Kidney (tissue), 14 donors: Measurements from ENCODE around the gene ANKRD6. TPM values are rescaled to one million over a fixed set of nuclear protein-coding genes. Genes with fewer than 3 reads are reported as not detected.

Experiments used
- DNase-seq, 5 donors: peaks; one replicate each; pipeline ENCODE4 v3.0.0-alpha.2; 2013 to 2020
- FAIRE-seq: peaks from 2 replicates; lab custom pipeline; 2012; peaks lifted over from hg19 to GRCh38; lab: Jason Lieb, UNC
- H3K27ac ChIP-seq, 2 donors: one replicate each; pipeline ENCODE4 v1.7.0; 2013; ENCODE audit warnings: low read depth in 2 of 2, low read length in 2 of 2, inconsistent platforms in 1 of 2
- H3K27me3 ChIP-seq: one replicate; pipeline ENCODE4 v1.7.1; 2013; ENCODE audit warnings: low read length, inconsistent platforms; ENCODE audit not compliant: control insufficient read depth, insufficient read depth
- H3K36me3 ChIP-seq, 3 donors: one replicate each; pipeline versions ENCODE4 v1.7.0 to v1.7.1; 2013; ENCODE audit warnings: low read length in 3 of 3, control low read depth in 1 of 3, inconsistent platforms in 1 of 3; ENCODE audit not compliant: insufficient read depth in 3 of 3, control insufficient read depth in 2 of 3
- H3K4me1 ChIP-seq, 3 donors: one replicate each; pipeline versions ENCODE4 v1.7.0 to v1.7.1; 2013; ENCODE audit warnings: low read length in 3 of 3, inconsistent platforms in 1 of 3, low read depth in 1 of 3; ENCODE audit not compliant: control insufficient read depth in 2 of 3, insufficient read depth in 2 of 3
- H3K4me3 ChIP-seq, 3 donors: one replicate each; pipeline versions ENCODE4 v1.7.0 to v1.8.1; 2013; ENCODE audit warnings: low read length in 3 of 3, control low read depth in 1 of 3, inconsistent platforms in 1 of 3
- H3K9ac ChIP-seq, 3 donors: one replicate each; pipeline versions ENCODE4 v1.7.0 to v1.7.1; 2013; ENCODE audit warnings: low read length in 3 of 3, control low read depth in 1 of 3, inconsistent platforms in 1 of 3
- H3K9me3 ChIP-seq, 3 donors: one replicate each; pipeline versions ENCODE4 v1.7.0 to v1.7.1; 2013; ENCODE audit warnings: low read length in 3 of 3, control low read depth in 1 of 3, inconsistent platforms in 1 of 3; ENCODE audit not compliant: control insufficient read depth in 2 of 3, insufficient read depth in 1 of 3
- CTCF ChIP-seq: IDR thresholded peaks from 3 replicates; pipeline ENCODE4 v1.5.1; 2012; ENCODE audit warnings: mild to moderate bottlenecking, moderate library complexity, borderline replicate concordance; ENCODE audit not compliant: insufficient read depth; ENCODE audit errors: extremely low read depth
- intact Hi-C: fragments of 100-400 bp; cut with DNase I; formaldehyde crosslinking; loops from one replicate; pipeline ENCODE4 v1.11.1; 2022
- polyA plus RNA-seq: library from polyadenylated mRNA; stranded (reverse); fragments of 350-450 nt; fragmentation: Illumina TruSeq; extraction: RNeasy Lipid Tissue Mini Kit (QIAGEN cat#74804); gene quantifications from one replicate; pipeline ENCODE4 v1.2.3, GENCODE V29; 2014; ENCODE audit warnings: low read depth, low replicate concordance; ENCODE audit not compliant: insufficient read depth
- total RNA-seq: library from RNA; stranded (reverse); fragmentation: NEBNext Ultra II Directional; extraction: Animal tissue kit (Norgen Biotek cat#: 25700); gene quantifications from one replicate; pipeline ENCODE4 v1.2.1, GENCODE V29; 2021
- donor health status: control.
- donor health status: control.
- donor health status: control.
- donor health status: control.
- donor health status: control.
- donor health status: DM: yes; HTN: yes; CAD: no.
- donor health status: Normal renal cell carcinoma (clear cell type).

The ANKRD6 gene
- total and polyA plus RNA-seq, 2 donors from 2014 or later, result 10.3 to 29.5 TPM

GRCh38 chr6:89440200-89440599, 7.2 kb downstream of the ANKRD6 start:
- Histone ChIP-seq H3K27ac (no peak overlapping the region), H3K27me3 (no peaks in the 10 kb centered on the region), H3K36me3 (no peaks in the 10 kb centered on the region), H3K9me3 (no peaks in the 10 kb centered on the region), H3K9ac (no peak overlapping the region), H3K4me3 (no peak overlapping the region), H3K4me1 (peaks cover 0 to 7% (median 0%) of the 10 kb centered on the region in 3 donors)
- intact Hi-C loops, result no loop called here
- DNase-seq (no peak), FAIRE-seq (no peak)
- no peak for TF ChIP-seq CTCF

DNA sequence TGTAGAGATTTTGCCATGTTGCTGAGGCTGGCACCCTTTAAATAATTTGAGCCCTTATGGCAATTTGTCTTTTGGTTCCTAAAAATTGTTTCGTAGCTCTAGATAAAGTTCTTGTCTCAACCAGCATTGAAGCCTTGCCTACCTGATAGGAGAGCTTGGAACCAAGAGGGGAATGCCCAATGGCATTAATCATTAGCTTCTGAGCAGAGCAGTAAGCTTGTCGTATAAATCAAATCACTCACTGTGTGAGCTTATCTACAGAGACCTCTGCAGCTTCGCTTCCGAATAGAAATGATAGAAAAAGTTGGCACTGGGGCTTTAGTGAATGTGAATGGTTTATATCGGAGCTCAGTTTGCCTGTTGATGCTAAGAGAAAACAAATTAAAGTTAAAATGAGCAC, 10.7 kb downstream of the ANKRD6 start:
- Histone ChIP-seq H3K9me3 (no peaks in the 10 kb centered on the region), H3K27ac (no peak overlapping the region), H3K9ac (no peak overlapping the region), H3K27me3 (no peaks in the 10 kb centered on the region), H3K36me3 (no peaks in the 10 kb centered on the region), H3K4me1 (no peaks in the 10 kb centered on the region), H3K4me3 (peak overlapping the region in 1 of 3 donors; percentile 55)
- FAIRE-seq (no peak), DNase-seq (peak in 2 of 5 donors; percentile 42)
- no peak for TF ChIP-seq CTCF
- intact Hi-C loops, result no loop called here

DNA sequence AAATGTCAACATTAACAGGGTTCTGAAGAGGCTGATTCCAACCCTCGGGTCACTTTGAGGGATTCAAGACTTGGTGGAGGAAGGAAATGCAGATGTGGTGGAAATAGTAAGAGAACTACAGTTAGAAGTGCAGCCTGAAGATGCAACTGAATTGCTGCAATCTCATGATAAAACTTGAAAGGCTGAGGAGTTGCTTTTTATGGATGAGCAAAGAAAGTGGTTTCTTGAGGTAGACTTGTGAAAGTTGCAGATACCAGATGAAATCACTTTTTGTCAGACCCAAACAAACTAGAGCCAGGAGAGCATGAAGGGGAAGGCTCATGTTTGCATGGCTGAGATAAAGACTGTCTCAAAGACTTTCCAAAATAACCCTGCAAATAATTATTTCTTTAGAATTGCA, 16.2 kb downstream of the ANKRD6 start:
- FAIRE-seq (no peak), DNase-seq (no peak)
- H3K27me3 ChIP-seq, result no peaks in the 10 kb centered on the region
- intact Hi-C loops, result no loop called here
- no peaks in the 10 kb centered on the region for H3K36me3 ChIP-seq
- H3K4me3 ChIP-seq, result no peak overlapping the region
- H3K9me3 ChIP-seq, result no peaks in the 10 kb centered on the region
- no peaks in the 10 kb centered on the region for H3K4me1 ChIP-seq
- H3K27ac ChIP-seq, result no peak overlapping the region
- no peak overlapping the region for H3K9ac ChIP-seq
- TF ChIP-seq CTCF, result no peak

DNA sequence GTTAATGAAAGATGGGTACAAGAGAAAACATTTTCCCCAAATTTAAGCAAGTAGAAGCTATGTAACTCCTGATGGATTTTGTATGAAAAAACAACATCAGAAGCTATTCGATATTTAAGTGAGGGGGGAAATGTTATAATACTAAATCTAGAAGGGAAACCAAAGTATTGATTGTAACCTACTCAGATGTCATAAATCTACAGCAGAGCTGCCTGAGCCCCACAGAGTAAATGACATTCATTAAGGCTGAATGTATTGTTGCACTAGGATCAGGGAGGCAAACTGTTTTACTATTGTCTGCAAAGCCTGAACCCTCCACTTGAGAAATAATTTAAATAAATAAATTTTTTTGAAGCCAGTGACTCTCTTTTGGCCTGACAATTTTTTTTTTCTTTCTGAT, 19.3 kb downstream of the ANKRD6 start:
- Histone ChIP-seq H3K4me3 (no peak overlapping the region), H3K27me3 (no peaks in the 10 kb centered on the region), H3K9me3 (no peaks in the 10 kb centered on the region), H3K4me1 (no peaks in the 10 kb centered on the region), H3K27ac (no peak overlapping the region), H3K36me3 (no peaks in the 10 kb centered on the region), H3K9ac (no peak overlapping the region)
- DNase-seq (no peak), FAIRE-seq (no peak)
- no peak for TF ChIP-seq CTCF
- intact Hi-C loops, result no loop called here
